ENCODE data around the gene RETN. TPM values are rescaled to one million over a fixed set of nuclear protein-coding genes. Genes with fewer than 3 reads are reported as not detected.

The RETN gene
- total RNA-seq, 1 donor from 2014 or later, result not detected

DNA sequence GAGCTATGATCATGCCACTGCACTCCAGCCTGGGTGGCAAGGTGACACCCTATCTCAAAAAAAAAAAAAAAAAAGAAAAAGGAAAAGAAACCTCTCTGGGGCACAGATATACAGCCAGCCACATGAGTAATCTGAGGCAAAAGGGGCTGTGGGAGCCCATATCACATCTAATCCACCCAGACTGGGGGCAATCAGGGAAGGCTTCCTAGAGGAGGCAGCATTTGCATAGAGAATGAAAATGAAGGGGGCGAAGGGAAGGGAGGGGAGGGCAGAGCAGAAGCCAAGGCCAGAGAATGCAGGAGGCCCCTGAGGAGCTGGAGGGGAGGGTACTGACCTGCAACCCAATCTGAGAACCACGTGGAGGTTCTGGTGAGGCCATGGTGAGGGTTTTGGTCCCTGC is 18.7 kb upstream of the RETN start:
- Mint-ChIP-seq H3K4me1 (ENCODE audit: unreplicated experiment) (peaks cover 3% of the 10 kb centered on the region), H3K4me3 (ENCODE audit: unreplicated experiment) (no peak overlapping the region), H3K9me3 (ENCODE audit: unreplicated experiment) (no peaks in the 10 kb centered on the region), H3K27ac (ENCODE audit: unreplicated experiment) (no peak overlapping the region), H3K36me3 (ENCODE audit: low read depth, unreplicated experiment) (no peaks in the 10 kb centered on the region), H3K27me3 (ENCODE audit: unreplicated experiment) (peaks cover 8% of the 10 kb centered on the region)
- no peak for DNase-seq (ENCODE audit: low spot score)
- TF ChIP-seq, protein P1, sequence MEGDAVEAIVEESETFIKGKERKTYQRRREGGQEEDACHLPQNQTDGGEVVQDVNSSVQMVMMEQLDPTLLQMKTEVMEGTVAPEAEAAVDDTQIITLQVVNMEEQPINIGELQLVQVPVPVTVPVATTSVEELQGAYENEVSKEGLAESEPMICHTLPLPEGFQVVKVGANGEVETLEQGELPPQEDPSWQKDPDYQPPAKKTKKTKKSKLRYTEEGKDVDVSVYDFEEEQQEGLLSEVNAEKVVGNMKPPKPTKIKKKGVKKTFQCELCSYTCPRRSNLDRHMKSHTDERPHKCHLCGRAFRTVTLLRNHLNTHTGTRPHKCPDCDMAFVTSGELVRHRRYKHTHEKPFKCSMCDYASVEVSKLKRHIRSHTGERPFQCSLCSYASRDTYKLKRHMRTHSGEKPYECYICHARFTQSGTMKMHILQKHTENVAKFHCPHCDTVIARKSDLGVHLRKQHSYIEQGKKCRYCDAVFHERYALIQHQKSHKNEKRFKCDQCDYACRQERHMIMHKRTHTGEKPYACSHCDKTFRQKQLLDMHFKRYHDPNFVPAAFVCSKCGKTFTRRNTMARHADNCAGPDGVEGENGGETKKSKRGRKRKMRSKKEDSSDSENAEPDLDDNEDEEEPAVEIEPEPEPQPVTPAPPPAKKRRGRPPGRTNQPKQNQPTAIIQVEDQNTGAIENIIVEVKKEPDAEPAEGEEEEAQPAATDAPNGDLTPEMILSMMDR (IDR thresholded peaks at IDR 0.05; ENCODE audit: unreplicated experiment), result no peak

DNA sequence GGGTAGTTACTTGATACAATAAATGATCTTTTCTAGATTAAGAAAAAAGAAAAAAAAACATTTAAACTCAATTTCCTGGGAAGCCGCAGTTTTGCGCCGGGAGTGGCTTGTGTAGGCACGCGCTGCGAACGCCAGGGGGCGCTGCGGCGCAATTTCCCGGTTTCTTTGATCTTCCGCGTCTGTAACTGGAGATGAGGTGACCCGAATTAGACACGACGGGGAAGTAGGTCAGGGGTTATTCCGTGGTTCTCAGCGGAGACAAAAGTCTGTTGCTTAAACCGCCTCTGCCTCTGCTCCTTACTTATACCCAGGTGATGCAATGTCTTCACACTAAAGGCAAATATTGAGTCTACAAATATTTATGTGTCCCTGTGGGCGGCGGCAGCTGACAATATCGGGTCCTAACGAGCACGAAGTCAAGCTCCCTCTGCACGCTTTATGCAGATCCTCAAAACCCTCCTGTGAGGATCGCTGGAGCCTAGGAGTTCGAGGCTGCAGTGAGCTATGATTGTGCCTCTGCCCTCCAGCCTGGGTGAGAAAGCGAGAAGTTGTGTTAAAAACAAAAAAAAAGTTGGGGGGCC is 16.7 kb upstream of the RETN start:
- H3K27me3 Mint-ChIP-seq (ENCODE audit: unreplicated experiment), result peaks cover 9% of the 10 kb centered on the region
- H3K4me3 Mint-ChIP-seq (ENCODE audit: unreplicated experiment), result no peak overlapping the region
- no peak overlapping the region for H3K27ac Mint-ChIP-seq (ENCODE audit: unreplicated experiment)
- TF ChIP-seq, protein P1 (IDR thresholded peaks at IDR 0.05; ENCODE audit: unreplicated experiment), result peak; percentile 98
- H3K4me1 Mint-ChIP-seq (ENCODE audit: unreplicated experiment), result peaks cover 2% of the 10 kb centered on the region
- DNase-seq (ENCODE audit: low spot score), result peak; percentile 87
- no peaks in the 10 kb centered on the region for H3K9me3 Mint-ChIP-seq (ENCODE audit: unreplicated experiment)
- no peaks in the 10 kb centered on the region for H3K36me3 Mint-ChIP-seq (ENCODE audit: low read depth, unreplicated experiment)

DNA sequence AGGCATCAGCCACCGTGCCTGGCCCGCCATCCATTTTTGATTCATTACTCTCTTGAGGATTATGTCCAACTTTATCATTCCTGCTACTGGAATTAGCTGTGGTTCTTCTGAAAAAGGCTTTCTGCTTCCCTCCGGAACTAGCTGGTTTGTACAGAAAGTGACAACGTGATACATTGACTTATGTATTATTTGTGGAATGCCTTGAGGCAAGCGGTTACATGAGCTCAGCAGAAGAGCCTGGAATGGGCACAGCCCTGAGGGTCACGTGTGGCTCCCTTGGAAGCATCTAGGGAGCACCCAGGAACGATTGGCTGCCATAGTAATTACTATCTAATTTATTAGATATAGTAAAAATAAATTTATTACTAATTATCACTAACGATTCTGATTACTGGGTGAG is 14.4 kb upstream of the RETN start:
- Mint-ChIP-seq H3K4me1 (ENCODE audit: unreplicated experiment) (peaks cover 2% of the 10 kb centered on the region), H3K9me3 (ENCODE audit: unreplicated experiment) (no peaks in the 10 kb centered on the region), H3K36me3 (ENCODE audit: low read depth, unreplicated experiment) (no peaks in the 10 kb centered on the region), H3K27ac (ENCODE audit: unreplicated experiment) (no peak overlapping the region), H3K27me3 (ENCODE audit: unreplicated experiment) (peaks cover 4% of the 10 kb centered on the region), H3K4me3 (ENCODE audit: unreplicated experiment) (no peak overlapping the region)
- TF ChIP-seq, protein P1 (IDR thresholded peaks at IDR 0.05; ENCODE audit: unreplicated experiment), result no peak
- no peak for DNase-seq (ENCODE audit: low spot score)

DNA sequence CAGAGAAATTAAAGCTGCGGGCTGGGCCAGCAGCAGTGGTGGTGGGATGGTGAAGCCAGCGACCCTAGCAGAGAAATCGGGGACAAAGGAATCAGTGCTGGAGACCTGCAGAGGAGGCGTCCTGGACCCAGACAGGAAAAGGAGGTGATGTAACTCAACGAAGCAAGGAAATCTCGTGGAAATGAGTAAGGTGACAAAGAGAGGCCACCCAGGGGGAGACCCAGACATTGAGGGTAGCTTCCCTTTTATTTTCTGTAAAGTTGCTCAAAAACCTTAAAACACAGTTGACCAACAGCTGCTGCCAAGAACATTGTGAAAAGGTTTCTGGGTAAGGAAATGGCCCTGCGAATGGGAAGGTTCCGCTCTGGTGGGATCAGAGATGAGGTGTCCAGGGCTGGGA is 13.3 kb upstream of the RETN start:
- TF ChIP-seq, protein P1 (IDR thresholded peaks at IDR 0.05; ENCODE audit: unreplicated experiment), result no peak
- peaks cover 2% of the 10 kb centered on the region for H3K4me1 Mint-ChIP-seq (ENCODE audit: unreplicated experiment)
- H3K27me3 Mint-ChIP-seq (ENCODE audit: unreplicated experiment), result peaks cover 4% of the 10 kb centered on the region
- no peaks in the 10 kb centered on the region for H3K9me3 Mint-ChIP-seq (ENCODE audit: unreplicated experiment)
- no peak overlapping the region for H3K4me3 Mint-ChIP-seq (ENCODE audit: unreplicated experiment)
- DNase-seq (ENCODE audit: low spot score), result no peak
- no peaks in the 10 kb centered on the region for H3K36me3 Mint-ChIP-seq (ENCODE audit: low read depth, unreplicated experiment)
- H3K27ac Mint-ChIP-seq (ENCODE audit: unreplicated experiment), result no peak overlapping the region

DNA sequence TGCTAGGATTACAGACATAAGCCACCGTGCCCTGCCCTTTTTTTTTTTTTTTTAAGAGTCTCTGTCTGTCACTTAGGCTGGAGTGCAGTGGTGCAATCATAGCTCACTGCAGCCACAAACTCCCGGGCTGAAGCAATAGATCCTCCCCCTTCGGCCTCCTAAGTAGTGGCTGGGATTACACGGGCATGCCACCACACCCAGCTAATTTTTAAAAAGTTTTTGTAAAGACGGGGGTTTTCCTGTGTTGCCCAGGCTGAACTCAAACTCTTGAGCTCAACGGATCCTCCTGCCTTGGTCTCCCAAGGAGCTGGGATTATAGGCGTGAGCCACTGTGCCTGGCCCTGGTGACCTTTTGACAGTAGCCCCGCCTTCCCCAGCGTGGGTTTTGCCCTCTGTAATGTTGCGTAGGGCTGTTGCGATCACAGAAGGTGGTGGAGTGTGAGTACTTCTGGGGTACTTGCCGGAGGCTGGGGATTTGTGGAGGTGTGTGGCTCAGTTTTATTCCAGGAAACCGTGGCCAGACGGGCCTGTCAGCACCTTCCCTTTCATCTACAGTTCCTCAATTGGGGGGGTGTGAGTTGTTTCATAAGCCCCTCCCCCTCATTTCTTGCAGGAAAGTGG is 11.6 kb upstream of the RETN start:
- no peak overlapping the region for H3K4me3 Mint-ChIP-seq (ENCODE audit: unreplicated experiment)

More for the DNA sequence above, 11.6 kb upstream of the RETN start:
- no peak for DNase-seq (ENCODE audit: low spot score)
- H3K36me3 Mint-ChIP-seq (ENCODE audit: low read depth, unreplicated experiment), result no peaks in the 10 kb centered on the region
- peaks cover 7% of the 10 kb centered on the region for H3K27me3 Mint-ChIP-seq (ENCODE audit: unreplicated experiment)
- no peaks in the 10 kb centered on the region for H3K9me3 Mint-ChIP-seq (ENCODE audit: unreplicated experiment)
- TF ChIP-seq, protein P1 (IDR thresholded peaks at IDR 0.05; ENCODE audit: unreplicated experiment), result no peak
- no peak overlapping the region for H3K27ac Mint-ChIP-seq (ENCODE audit: unreplicated experiment)
- H3K4me1 Mint-ChIP-seq (ENCODE audit: unreplicated experiment), result peaks cover 2% of the 10 kb centered on the region

Data from endothelial cell (in vitro differentiated cells).